ENCODE data around the gene NPEPPS. TPM values are rescaled to one million over a fixed set of nuclear protein-coding genes. Genes with fewer than 3 reads are reported as not detected.

Gene NPEPPS
- total RNA-seq, 1 donor from 2014 or later: 181 TPM

Other genes with a start within 250 kb of the NPEPPS start
- gene EFCAB13, start 207.2 kb upstream of the NPEPPS start, total RNA-seq: 2.0 TPM
- gene KPNB1, start 118.8 kb downstream of the NPEPPS start, total RNA-seq: 232 TPM
- 3.1 TPM for gene TBKBP1, start 163.1 kb downstream of the NPEPPS start, total RNA-seq
- gene TBX21, start 202.1 kb downstream of the NPEPPS start, total RNA-seq: not detected

Data from esophagus mucosa (tissue), 1 donor.